NCI-H460 (cell line): Measurements from ENCODE around the gene TMEM255B. TPM values are rescaled to one million over a fixed set of nuclear protein-coding genes. Genes with fewer than 3 reads are reported as not detected.
"Not testable (repeated sequence)": the region's sequence is repeated elsewhere in the genome, so short reads cannot be mapped to it uniquely, and the experiment has no call there.

Source experiments
- DNase-seq: peaks from one replicate; pipeline ENCODE4 v3.0.0-alpha.2; 2016; ENCODE audit warnings: low read depth; ENCODE audit errors: extremely low read depth
- total RNA-seq: library from RNA; depleted of rRNA; stranded (reverse); fragments of >200 nt; shearing (Covaris generic); gene quantifications from 2 replicates; pipeline ENCODE4 v1.2.3, GENCODE V29; 2014

The TMEM255B gene
- total RNA-seq, 1 experiment from 2014 or later = 0.02 TPM

GRCh38 chr13:113748101-113748861, 10.7 kb upstream of the TMEM255B start:
- DNase-seq = no peak

GRCh38 chr13:113748862-113749451, 10.1 kb upstream of the TMEM255B start:
- DNase-seq = no peak

GRCh38 chr13:113749507-113749906, 9.5 kb upstream of the TMEM255B start:
- DNase-seq = no peak

- DNase-seq = no peak
These were observed 9.1 kb upstream of the TMEM255B start for GRCh38 chr13:113749967-113750366.

- no peak for DNase-seq
These were observed 8.2 kb upstream of the TMEM255B start for GRCh38 chr13:113750554-113751399.

GRCh38 chr13:113751491-113751890, 7.5 kb upstream of the TMEM255B start:
- DNase-seq = no peak

- not testable (repeated sequence) for DNase-seq
These were observed 6.6 kb upstream of the TMEM255B start for GRCh38 chr13:113752211-113752986.

GRCh38 chr13:113753171-113753570, 5.9 kb upstream of the TMEM255B start:
- no peak for DNase-seq

- DNase-seq = no peak
These were observed 4.8 kb upstream of the TMEM255B start for GRCh38 chr13:113754242-113754641.

GRCh38 chr13:113754691-113755090, 4.3 kb upstream of the TMEM255B start:
- no peak for DNase-seq

- DNase-seq = peak; percentile 9
These were observed 2.5 kb upstream of the TMEM255B start for GRCh38 chr13:113756441-113757097.

GRCh38 chr13:113759525-113760137, 605 bp downstream of the TMEM255B start:
- no peak for DNase-seq

GRCh38 chr13:113761136-113761535, 2.1 kb downstream of the TMEM255B start:
- no peak for DNase-seq

GRCh38 chr13:113762075-113762474, 3.0 kb downstream of the TMEM255B start:
- no peak for DNase-seq

GRCh38 chr13:113762538-113762937, 3.5 kb downstream of the TMEM255B start:
- no peak for DNase-seq

GRCh38 chr13:113763254-113763653, 4.2 kb downstream of the TMEM255B start:
- no peak for DNase-seq

GRCh38 chr13:113763961-113764792, 5.2 kb downstream of the TMEM255B start:
- DNase-seq = no peak

- DNase-seq = no peak
These were observed 6.0 kb downstream of the TMEM255B start for GRCh38 chr13:113764793-113765563.
